GM12892 (cell line): ENCODE data around the gene BDKRB1.

Source experiments
- POLR2A ChIP-seq: IDR thresholded peaks from 2 replicates; pipeline ENCODE4 v1.6.1; 2011; ENCODE audit warnings: low read depth, low read length, control low read depth
- POLR2AphosphoS5 ChIP-seq: IDR thresholded peaks from 2 replicates; pipeline ENCODE4 v1.6.1; 2011; ENCODE audit warnings: low read depth, low read length, control low read depth
- TAF1 ChIP-seq: IDR thresholded peaks from 2 replicates; pipeline ENCODE4 v1.6.1; 2011; ENCODE audit warnings: low read depth, mild to moderate bottlenecking, control low read depth, low read length, borderline replicate concordance

DNA sequence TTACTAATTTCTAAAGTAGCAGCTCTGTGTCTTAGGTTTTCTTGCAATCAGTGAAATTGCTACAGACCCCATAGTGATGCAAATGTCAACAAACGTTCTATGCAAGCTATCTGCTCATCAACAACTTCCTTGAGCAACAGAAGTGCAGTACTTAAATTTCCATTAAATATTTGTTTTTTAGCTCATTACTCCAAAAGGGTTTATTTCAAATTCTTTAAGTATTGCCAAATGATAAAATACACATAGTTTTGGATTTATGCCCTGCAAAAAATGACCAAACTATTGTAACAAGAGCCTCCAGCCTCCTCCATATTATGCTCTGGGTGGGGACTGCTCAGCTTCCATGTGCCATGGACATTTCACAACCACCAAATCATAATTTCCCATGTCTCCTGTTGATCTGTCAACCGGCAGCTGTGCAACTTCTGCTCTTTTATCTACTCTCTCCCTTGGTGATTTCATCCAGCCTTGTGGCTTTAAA is 4.4 kb downstream of the BDKRB1 start:
- TF ChIP-seq POLR2AphosphoS5 (no peak), POLR2A (no peak), TAF1 (no peak)
